MCF 10A (cell line): ENCODE results near the gene C1QTNF6. TPM values are rescaled to one million over a fixed set of nuclear protein-coding genes. Genes with fewer than 3 reads are reported as not detected.

Source experiments
- BruUV-seq: library from RNA; stranded (reverse); fragments of 400-500 nt; replicated peaks from 2 replicates; lab custom pipeline; 2021; lab: Mats Ljungman, UMichigan
- CTCF ChIA-PET: fragments of 300-600 bp; sonication (Branson Sonifier 250); formaldehyde crosslinking; extraction: SDS; loops from one replicate; lab custom pipeline; 2021; ENCODE audit warnings: antibody characterized with exemption, inconsistent platforms; lab: Yijun Ruan, JAX
- POLR2A ChIA-PET: fragments of 300-600, 350-650 bp; sonication (Branson Sonifier 250); formaldehyde crosslinking; extraction: SDS; loops from one replicate; lab custom pipeline; 2020; ENCODE audit warnings: antibody characterized with exemption, inconsistent platforms; lab: Yijun Ruan, JAX
- DNase-seq: peaks from one replicate; pipeline ENCODE4 v3.0.0-alpha.2; 2018; ENCODE audit not compliant: unreplicated experiment
- H3K27ac Mint-ChIP-seq: one replicate; pipeline ENCODE4 v1.8.0; 2022; ENCODE audit warnings: mild to moderate bottlenecking, low read depth, mixed read lengths; ENCODE audit not compliant: unreplicated experiment
- H3K27me3 Mint-ChIP-seq: one replicate; pipeline ENCODE4 v1.8.0; 2022; ENCODE audit warnings: mixed read lengths; ENCODE audit not compliant: insufficient read depth, unreplicated experiment
- H3K36me3 Mint-ChIP-seq: one replicate; pipeline ENCODE4 v1.8.0; 2022; ENCODE audit warnings: mild to moderate bottlenecking, moderate library complexity, mixed read lengths; ENCODE audit not compliant: insufficient read depth, unreplicated experiment
- H3K4me1 Mint-ChIP-seq: one replicate; pipeline ENCODE4 v1.8.0; 2022; ENCODE audit warnings: mixed read lengths; ENCODE audit not compliant: insufficient read depth, unreplicated experiment
- H3K4me3 Mint-ChIP-seq: one replicate; pipeline ENCODE4 v1.8.0; 2022; ENCODE audit warnings: mild to moderate bottlenecking, moderate library complexity, mixed read lengths; ENCODE audit not compliant: unreplicated experiment
- H3K9me3 Mint-ChIP-seq: one replicate; pipeline ENCODE4 v1.8.0; 2022; ENCODE audit warnings: mixed read lengths; ENCODE audit not compliant: unreplicated experiment
- CTCF ChIP-seq: fragments of 200-600 bp; IDR thresholded peaks from one replicate; pipeline ENCODE4 v1.8.0; 2022; ENCODE audit warnings: antibody characterized with exemption, mild to moderate bottlenecking; ENCODE audit not compliant: unreplicated experiment
- intact Hi-C: fragments of 100-400 bp; cut with micrococcal nuclease; formaldehyde crosslinking; loops from 2 replicates; pipeline ENCODE4 v1.14.1; 2022
- total RNA-seq: library from RNA; stranded (reverse); gene quantifications from 2 replicates; pipeline ENCODE4 v1.2.3, GENCODE V29; 2022

Gene C1QTNF6
- total RNA-seq, 1 experiment from 2014 or later, result 6.6 TPM

DNA sequence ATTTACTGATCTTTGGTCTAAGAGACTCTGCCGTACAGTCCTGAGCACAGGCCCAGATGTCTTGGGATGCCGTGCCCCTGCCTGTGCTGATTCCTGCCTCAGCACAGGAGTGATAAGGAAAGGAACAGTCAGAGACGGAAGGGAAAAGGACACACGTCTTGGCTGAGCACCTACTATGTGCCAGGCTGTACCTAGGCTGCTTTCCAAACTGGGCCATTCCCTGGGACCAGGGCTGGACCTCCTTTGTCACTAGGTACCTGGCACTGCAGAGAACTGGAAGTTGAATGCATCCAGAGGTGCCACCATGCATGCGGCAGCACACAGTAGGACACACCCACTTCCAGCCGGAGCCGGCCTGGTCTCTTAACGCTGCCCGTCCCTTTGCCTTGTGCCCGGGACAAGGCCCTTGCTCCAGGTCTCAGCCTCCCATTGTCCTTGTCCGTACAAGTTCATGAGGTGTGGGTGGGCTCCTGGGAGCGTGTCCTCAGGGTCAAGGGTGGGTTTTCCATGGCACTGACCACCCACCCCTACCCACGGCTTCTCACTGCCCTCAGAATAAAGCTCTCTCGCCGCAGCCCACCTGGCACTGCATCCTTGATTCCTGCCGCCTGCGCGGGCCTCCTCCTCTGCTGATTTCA, 25.3 kb upstream of the C1QTNF6 start:
- intact Hi-C loops, result no loop called here
- POLR2A ChIA-PET, result interaction anchor here (1.1 kb wide), 1 partner anchor 14 kb away, joined by 3 read pairs; no protein-coding TSS in a partner anchor
- no peak overlapping the region for H3K27ac Mint-ChIP-seq
- no TSS peak for BruUV-seq
- CTCF ChIA-PET, result no interaction called here
- no peak for DNase-seq
- peaks cover 22% of the 10 kb centered on the region for H3K27me3 Mint-ChIP-seq
- TF ChIP-seq CTCF, result no peak
- H3K36me3 Mint-ChIP-seq, result no peaks in the 10 kb centered on the region
- no peaks in the 10 kb centered on the region for H3K9me3 Mint-ChIP-seq
- peaks cover 7% of the 10 kb centered on the region for H3K4me1 Mint-ChIP-seq
- no peak overlapping the region for H3K4me3 Mint-ChIP-seq

DNA sequence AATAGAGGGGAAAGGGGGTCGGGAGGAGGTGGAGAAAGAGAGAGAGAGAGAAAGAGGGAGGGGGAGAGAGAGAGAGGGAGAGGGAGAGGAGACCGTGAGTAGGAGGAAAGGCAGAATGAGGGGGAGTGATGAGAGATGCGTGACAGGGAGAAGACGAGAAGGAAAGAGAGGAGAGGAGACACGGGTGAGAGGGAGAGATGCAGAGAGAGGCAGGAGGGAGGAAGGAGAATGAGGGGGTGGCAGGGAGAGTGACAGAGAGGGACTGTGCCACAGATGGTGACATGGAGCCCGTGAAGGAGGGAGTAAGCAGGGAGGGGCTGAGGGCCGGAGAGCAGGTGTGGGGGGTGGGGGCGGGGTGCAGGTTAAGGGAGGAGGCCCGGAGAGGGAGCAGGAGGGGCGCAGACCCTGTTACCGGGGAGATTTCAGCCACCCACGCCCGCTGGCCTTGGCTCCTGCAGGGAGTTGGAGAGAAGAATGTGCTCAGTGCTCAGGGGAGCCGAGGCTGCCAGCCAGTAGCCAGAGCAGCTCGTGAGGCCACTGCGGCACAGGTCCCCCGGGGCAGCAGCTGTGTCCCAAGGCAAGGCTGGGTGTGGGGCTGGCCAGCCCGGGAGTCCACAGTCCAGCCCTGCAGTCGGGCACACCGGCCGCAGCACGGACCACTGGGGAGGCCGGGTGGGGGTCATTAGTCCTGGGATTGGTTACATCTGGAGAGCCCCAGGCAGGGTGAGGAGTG, 24.3 kb upstream of the C1QTNF6 start, which contains the start of gene SSTR3:
SSTR3 (minus strand) TSS at position 304 of the 733 bp plus-strand sequence. CDS start 4,674 bp downstream, outside the sequence.
- no TSS peak for BruUV-seq
- ChIA-PET CTCF (no interaction called here), POLR2A (no interaction called here)

GRCh38 chr22:37211866-37212173, 23.8 kb upstream of the C1QTNF6 start:
- Mint-ChIP-seq H3K27ac (no peak overlapping the region), H3K4me1 (peaks cover 7% of the 10 kb centered on the region), H3K4me3 (no peak overlapping the region), H3K36me3 (no peaks in the 10 kb centered on the region), H3K27me3 (peaks cover 12% of the 10 kb centered on the region), H3K9me3 (no peaks in the 10 kb centered on the region)
- ChIA-PET CTCF (no interaction called here), POLR2A (no interaction called here)
- no TSS peak for BruUV-seq
- no peak for DNase-seq
- intact Hi-C loops, result no loop called here
- TF ChIP-seq CTCF, result no peak

More for the DNA sequence above, 24.3 kb upstream of the C1QTNF6 start, which contains the start of gene SSTR3:
- H3K4me3 Mint-ChIP-seq, result no peak within 1 kb of the TSS
- no peaks in the 10 kb centered on the region for H3K9me3 Mint-ChIP-seq
- peaks cover 7% of the 10 kb centered on the region for H3K4me1 Mint-ChIP-seq
- peaks cover 12% of the 10 kb centered on the region for H3K27me3 Mint-ChIP-seq
- H3K36me3 Mint-ChIP-seq, result no peaks in the 10 kb centered on the region
- DNase-seq, result no peak
- H3K27ac Mint-ChIP-seq, result no peak within 1 kb of the TSS
- TF ChIP-seq CTCF, result no peak
- intact Hi-C loops, result no loop called here

DNA sequence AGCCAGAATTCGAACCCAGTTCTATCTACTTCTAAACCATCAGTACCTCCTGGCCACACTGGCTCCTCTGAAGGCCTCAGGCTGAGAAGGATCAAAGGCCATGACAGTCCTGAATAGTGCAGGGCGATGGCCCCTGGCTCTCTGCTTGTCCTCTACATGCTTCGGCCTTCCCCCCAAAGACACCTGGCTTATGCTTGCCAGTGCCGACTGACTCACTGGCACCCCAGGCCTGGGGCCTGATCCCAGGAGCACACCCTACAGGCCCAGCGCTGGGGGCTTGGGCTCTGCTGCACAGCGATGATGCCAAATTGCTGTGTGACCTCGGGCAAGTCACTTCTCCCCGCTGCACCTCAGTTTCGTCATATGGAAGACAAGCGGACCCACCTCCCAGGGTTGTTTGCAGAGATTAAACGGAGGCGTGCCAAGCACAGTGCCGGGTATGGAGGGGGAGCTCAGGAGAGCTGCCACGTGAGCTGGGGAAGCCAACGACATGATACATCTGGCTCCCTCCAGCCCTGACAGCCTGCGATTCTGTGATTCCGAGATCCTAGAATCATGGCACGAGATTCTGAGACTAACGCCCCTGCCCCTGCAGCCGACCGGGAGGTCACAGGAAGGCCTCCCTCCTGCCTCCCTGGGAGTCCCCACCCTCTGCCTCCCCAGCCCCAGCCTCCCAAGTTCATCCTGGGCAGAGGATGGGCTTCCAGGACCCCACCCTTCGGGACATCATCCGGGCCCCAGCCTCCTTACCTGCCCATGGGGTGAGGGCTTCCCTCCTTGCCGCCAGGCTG, 23.2 kb upstream of the C1QTNF6 start:
- POLR2A ChIA-PET, result no interaction called here
- no peak overlapping the region for H3K27ac Mint-ChIP-seq
- no peak for DNase-seq
- TF ChIP-seq CTCF, result no peak
- intact Hi-C loops, result no loop called here
- CTCF ChIA-PET, result interaction anchor here (1.8 to 2.4 kb wide), 2 partner anchors 11 to 49 kb away, joined by 7 to 14 read pairs; no protein-coding TSS in a partner anchor
- peaks cover 7% of the 10 kb centered on the region for H3K4me1 Mint-ChIP-seq
- BruUV-seq, result no TSS peak
- no peak overlapping the region for H3K4me3 Mint-ChIP-seq
- peaks cover 7% of the 10 kb centered on the region for H3K27me3 Mint-ChIP-seq
- no peaks in the 10 kb centered on the region for H3K36me3 Mint-ChIP-seq
- H3K9me3 Mint-ChIP-seq, result no peaks in the 10 kb centered on the region
